HG02610 (cell line): ENCODE measurements around the gene ACOT8.
"Not testable (repeated sequence)": the region's sequence is repeated elsewhere in the genome, so short reads cannot be mapped to it uniquely, and the experiment has no call there.

Experiments used
- ATAC-seq: cut with Tn5 transposase; IDR thresholded peaks from one replicate; pipeline ENCODE4 v1.9.1; 2021; ENCODE audit warnings: mild to moderate bottlenecking, moderate library complexity; ENCODE audit not compliant: unreplicated experiment

ACOT8 gene

DNA sequence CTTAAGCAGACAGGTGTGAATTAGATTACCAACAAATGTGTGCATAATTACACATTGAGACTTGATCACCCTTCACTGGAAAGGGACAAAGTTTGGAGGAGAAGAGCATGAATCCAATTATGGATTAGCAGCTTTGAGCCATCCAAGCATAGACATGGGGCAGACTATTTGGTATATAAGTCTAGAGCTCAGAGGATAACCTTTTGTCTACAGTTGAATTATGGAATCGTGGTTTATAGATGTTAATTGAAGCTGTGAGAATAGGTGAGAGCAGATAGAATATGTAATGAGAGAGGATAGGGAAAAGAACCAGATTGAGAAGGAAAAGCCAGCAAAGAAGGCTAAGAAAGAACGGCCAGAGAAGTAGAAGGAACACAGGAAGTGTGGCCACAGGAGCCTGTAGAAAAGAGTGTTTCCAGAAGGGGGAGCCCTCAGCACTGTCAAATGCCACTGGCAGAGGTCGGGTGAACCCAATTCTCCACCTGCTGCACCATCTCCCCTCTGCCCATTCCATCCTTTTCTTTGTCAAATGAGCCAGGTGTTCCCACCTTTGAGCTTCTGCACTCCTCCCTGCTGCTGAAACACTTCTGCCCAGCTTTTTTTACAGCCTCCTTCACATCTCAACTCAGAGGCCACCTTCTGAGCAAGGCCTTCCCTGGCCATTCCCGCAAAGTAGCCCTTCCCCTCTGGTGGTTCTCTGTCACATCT is 58.1 kb downstream of the ACOT8 start:
- ATAC-seq, result no peak

DNA sequence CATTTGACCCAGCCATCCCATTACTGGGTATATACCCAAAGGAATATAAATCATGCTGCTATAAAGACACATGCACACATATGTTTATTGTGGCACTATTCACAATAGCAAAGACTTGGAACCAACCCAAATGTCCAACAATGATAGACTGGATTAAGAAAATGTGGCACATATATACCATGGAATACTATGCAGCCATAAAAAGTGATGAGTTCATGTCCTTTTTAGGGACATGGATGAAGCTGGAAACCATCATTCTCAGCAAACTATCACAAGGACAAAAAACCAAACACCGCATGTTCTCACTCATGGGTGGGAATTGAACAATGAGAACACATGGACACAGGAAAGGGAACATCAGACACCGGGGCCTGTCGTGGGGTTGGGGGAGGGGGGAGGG is 59.2 kb downstream of the ACOT8 start:
- ATAC-seq, result not testable (repeated sequence)

DNA sequence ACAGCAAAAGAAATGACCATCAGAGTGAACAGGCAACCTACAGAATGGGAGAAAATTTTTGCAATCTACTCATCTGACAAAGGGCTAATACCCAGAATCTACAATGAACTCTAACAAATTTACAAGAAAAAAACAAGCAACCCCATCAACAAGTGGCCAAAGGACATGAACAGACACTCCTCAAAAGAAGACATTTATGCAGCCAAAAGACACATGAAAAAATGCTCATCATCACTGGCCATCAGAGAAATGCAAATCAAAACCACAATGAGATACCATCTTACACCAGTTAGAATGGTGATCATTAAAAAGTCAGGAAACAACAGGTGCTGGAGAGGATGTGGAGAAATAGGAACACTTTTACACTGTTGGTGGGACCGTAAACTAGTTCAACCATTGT is 59.7 kb downstream of the ACOT8 start:
- ATAC-seq, result not testable (repeated sequence)

DNA sequence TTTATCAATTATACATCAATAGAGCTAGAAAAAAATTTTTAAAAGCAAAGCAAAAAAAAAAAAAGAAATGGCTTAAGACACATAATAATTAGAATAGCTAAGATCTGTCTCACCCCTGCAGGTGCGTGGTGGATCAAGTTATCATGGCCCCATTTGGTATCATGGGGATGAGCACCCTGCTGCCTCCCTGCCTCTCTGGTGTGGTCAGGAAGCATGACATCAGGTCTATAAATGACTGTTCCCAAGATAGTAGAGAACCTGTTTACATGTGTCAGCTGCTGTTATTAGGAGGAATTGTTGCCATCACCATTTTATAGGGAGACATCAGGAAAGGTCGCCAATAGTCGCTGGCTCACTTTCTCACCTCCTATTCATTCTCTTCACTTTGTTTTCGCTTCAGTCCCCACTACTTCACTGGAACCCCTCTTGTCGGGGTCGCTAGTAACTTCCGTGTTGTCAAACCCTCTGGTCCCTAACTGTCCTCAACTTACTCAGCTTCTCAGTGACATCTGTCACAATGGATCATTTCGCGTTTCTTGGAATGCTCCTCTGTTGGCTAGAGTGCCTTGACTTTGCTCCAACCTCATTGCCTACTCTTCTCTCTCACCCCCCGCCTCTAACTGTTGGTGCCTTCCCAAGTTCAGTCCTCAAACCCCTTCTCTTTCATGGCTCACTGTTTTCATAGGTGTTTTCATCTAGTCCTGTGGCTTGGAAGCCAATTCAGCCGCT is 60.7 kb downstream of the ACOT8 start:
- no peak for ATAC-seq

DNA sequence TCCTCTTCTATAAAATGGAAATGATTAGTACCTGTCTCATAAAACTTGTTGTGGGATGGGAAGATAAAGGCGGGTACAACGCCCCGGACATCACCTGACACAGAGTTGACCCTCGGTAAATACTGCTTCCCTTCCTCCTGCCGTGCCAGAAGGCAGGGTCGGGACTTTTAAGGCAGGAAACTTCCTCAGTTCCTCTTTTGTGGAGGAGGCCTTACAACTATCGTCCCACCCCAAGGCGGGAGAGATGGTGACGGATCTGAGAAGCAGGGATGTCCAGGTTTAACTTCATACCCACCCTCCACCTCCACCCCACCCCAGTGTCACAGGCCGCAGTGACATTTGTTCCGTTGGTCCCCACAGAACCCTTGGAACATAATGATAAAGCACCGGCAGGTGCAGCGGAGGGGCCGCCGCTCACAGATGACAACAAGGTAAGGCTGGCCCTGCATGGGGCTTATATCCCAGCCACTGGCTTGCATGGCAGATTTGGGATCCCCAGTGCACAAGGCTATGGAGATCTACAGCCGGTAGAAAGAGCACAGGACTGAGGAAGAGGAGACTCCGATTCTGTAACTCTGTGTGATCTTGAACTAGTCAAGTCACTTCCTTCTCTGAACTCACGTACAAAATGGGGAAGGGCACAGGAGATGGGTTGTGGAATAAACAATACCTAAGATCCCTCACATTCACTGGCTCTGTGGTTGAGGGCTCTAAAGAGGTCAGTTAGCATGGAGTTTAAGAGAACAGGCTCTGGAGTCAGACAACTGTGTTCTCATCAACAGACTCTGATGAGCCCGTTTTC is 64.7 kb downstream of the ACOT8 start:
- ATAC-seq, result no peak
